HG03575 (cell line): ENCODE measurements around the gene RALGPS1.

Experiments used
- ATAC-seq: cut with Tn5 transposase; IDR thresholded peaks from one replicate; pipeline ENCODE4 v1.9.1; 2021; ENCODE audit not compliant: unreplicated experiment, insufficient number of reproducible peaks, low FRiP score; ENCODE audit errors: extremely low read depth

The RALGPS1 gene

DNA sequence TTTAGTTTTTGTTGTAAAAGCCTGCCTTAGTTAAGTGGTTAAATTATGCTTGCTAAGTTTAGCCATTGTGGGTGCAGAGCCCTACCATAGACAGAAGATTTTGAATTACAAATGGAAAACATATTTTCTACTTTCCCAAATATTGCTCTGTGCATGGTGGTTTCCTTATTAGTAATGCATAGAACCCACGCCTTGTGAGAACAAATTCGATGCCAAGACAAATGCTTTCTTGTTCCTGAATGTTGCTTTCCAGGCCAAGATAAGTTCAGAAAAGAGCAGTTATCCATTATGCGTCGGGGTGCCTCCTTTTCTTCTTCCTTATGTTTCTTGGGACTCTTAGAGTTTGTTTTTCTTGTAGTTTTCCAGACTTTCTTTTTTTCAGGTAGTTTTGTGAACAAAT, 319.0 kb downstream of the RALGPS1 start:
- ATAC-seq: no peak

DNA sequence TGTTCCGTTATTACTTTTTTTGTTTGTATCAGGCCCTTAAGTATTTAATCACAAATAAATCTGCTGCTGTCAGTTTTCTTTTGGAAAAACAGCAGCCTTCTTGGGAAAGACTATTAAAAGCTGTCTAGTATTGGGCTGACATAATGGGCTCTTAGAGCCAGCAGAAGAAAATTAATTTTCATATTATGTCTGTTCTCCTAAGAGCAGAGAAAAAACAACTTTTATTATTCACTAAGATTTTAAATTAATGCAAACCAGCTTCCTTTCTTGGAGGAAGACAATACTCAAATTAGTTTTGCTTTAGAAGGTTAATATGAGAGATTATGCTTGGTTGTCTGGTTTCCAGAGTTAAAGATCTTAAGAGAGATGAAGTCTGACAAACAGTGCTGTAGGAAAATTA, 319.4 kb downstream of the RALGPS1 start:
- no peak for ATAC-seq

DNA sequence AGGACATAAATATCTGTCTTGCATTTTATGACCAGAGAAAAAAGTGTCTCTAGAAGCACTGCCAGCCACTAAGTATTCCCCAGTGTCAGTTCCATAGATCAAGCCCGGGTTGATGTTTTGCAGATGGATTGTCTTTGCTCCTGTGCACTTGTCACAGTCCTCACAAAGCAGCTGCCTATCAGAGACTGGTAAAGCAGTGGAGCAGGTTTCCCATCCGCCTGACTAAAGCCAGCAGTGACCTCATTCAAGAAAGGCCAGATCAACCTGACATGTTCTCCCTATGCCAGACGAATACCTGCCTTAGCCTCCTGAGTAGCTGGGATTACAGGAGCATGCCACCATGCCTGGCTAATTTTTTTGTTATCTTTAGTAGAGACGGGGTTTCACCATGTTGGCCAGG, 323.2 kb downstream of the RALGPS1 start:
- no peak for ATAC-seq

DNA sequence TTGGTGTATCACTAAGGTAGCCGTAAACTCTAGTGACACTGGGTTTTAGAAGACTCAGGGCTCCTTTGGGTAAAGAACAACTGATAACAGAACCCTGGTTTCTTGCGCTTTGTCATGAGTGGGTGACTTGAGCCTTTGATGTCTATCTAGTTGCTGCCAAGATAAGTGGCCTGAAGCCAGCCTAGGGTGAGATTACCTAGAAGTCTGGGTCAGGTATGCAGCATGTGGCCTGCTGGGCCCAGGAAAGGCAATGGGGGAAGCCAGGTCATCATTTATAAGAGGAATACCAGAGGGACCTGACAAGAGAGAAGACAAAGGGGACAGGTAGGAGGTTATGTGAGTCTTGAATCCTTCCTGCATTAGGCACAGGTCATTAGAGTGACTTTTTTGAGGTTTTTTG, 326.8 kb downstream of the RALGPS1 start:
- ATAC-seq: no peak

DNA sequence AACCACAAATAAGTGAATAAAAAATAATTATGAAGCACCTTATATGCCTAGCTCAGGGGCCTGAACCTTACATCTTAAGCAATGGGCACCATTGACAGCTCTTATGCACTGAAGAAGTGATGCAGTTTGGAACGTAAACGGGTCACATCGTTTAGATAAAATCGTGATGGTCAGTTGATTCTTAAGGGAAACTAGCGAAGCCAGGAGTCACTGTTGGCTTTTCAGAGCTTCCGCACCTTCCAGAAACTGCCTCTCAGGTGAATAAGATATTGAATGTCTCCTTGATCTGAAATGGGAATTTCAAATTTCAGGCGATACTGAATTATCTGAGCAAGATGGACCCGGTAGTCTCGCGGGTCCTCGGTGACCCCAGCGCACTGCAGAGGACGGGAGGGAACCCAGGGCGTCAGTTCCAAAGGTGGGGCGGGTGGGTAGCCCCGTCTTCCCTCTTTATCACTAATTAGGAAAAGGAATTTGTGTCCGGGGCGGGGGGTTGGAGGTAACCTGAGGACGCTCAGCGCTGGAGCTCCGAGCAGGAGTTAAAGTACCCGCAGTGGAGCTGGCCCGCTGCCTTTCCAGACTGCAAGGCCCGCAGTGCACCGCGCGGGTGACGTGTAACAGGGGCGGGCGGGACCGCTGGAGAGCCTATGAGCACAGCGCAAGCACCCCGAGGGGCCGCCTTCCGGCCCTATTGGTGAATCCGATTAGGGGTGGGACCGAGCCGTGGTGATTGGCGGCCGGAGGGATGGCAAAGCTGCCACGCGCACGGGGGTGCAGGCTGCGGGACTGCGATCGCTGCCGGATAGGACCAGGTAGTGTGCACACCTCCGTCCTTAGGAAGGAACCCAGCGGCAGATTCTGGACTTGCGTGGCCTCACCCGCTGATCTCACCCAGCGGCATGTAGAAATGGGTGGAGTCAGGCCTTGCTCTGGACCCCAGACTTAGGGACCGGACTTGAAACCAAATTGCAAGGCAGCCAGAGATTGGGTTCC, 330.3 kb downstream of the RALGPS1 start:
- ATAC-seq: no peak

DNA sequence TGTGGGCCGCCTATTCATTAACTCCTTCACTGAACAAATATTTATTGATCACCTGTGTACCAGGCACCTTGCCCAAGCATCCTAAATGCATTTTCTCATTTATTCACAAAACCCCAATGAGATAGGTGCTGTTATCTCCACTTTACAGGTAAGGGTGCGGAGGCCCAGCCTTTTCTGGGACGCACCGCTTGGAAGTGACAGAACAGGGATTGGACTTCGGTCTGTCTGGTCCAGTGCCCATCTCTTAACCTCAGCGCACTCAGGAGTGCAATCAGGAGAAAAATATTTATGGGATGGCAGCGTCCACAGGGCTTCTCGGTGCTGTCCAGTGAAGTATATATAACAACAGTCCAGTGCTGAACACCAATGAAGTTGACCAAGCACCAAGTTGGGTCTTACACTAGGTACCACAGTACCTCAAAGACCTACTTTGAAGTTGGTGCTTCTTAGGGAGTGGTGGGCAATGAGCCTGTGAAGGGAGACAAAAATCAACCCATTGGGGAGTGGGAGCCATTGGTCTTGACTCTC, 331.1 kb downstream of the RALGPS1 start:
- no peak for ATAC-seq

DNA sequence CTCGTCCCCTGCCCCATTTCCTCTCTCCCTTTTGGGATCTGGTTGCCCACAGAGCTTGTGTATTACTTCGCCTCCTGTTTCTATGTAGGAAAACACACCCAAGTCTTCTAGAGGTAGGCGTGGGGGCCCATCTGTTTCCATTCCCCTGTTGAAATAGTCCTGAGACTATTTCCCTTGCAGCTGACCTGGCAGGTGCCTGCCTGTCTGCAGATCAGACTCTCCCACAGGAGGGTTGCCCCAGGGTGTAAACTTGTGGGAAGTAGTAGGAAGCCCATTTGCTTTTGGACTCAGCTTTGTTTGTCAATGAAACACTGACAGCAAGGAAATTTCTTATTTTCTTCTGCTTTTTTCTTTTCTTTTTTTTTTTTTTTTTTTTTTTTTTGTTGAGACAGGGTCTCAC, 333.7 kb downstream of the RALGPS1 start:
- ATAC-seq: no peak

DNA sequence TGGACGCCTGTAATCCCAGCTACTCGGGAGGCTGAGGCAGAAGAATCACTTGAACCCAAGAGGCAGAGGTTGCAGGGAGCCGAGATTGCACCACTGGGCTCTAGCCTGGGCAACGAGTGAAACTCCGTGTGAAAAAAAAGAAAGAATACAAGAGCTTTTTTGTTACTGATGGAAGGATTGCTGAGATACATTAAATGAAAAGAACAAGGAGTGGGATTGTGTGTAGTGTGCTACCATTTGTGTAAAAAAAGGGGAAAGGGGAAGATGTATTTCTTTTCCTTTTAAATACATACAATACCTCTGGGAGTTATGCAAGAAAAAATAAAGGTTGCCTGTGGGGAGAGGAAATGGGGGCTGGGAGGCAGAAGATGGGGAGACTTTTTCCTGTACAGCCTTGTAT, 335.3 kb downstream of the RALGPS1 start:
- no peak for ATAC-seq

DNA sequence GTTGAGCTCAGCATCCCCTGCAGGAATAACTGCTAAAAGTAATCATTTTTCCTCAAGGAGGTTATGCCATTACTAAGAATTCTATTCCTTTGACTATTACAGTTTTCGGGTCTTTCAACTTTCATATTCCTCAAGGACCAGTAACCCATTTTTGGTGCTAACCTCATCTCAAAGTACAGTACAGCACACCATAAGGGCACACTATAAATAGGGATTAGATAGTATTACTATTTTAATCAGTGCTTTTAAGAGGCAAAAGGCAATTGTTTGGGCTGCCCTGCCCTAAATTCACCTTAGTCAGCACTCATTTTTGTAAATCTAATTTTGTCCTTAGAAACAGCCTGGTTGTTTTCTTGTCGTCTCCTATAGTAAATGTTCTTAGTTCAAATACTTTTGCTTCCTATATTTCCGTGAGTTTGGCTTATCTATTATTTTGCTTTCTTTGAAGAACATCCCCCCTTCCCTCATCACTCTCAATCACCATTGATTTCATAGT, 336.4 kb downstream of the RALGPS1 start:
- ATAC-seq: no peak

DNA sequence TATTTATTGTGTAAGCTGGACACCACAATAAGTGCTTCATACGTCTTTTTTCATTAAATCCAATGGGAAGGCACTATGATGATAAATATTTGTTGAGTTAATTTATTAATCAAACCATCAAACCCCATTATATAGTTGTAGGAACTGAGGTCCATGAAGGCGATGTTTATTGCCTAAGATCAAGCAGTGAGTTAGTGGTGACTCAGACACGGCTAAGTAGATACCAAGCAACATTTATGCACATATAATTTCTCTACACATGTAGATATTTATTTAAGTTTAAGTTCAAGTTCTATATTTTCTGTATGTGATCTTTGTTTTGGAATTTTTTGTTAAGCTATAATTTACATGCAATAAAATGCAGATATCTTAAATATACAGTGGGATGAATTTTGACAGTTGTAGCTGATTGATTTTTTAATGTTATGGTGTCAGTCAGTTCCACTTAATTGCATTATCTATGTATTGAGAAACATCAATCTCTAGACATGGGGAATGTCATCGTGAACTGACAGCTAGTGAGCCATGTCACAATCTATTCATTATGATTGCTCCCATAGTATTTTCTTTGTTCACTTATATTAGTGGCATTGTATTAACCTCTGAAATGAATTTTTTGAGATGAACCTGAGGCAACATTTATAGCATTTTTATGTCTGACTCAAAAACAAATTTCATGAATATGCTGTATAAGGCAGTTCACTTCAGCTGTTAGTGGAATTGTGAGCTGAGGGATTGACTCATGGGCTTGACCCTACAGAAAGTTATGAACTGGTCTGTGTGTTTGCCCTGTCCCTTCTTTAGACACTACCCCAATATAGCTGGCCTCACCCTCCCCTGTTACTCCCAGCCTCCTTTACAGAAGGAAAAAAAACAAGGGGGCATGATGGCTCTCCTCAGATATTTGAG, 338.1 kb downstream of the RALGPS1 start:
- ATAC-seq: no peak

DNA sequence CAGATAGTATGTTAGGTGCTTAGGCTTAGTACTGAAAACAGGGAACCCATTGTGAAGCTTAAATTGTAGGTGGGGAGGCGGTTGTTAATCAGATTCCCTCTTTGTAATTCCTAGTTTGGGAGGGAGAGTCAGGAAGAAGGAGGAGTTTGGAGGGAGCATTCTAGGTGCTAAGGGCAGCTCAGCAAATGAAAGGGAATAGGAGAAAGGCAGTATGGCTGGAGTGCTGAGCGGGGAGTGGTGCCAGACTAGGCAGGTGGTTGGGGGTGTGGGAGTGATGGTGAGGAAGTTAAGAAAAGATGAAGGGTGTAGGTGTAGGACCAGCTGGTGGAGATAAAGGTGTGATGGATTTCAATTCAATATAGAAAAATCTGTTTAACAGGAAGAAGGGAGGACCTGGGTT, 338.9 kb downstream of the RALGPS1 start:
- ATAC-seq: no peak

DNA sequence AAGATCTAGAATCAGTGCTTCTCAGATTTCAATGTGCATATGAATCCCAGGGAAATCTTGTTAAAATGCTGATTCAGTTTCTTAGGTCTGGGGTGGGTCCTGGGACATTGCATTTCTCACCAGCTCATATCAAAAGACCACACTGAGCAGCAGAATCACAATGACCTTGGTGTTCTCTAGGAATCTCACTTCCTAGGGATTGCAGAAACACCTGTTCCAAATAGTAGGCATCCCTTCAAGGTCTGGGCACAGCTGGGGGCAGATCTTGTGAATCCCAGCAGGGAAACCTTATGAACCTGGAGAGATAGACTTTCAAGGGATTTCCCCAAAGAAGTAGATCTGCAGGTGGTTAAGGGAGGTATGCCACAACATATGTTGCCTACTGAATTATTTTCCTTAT, 341.1 kb downstream of the RALGPS1 start:
- no peak for ATAC-seq

DNA sequence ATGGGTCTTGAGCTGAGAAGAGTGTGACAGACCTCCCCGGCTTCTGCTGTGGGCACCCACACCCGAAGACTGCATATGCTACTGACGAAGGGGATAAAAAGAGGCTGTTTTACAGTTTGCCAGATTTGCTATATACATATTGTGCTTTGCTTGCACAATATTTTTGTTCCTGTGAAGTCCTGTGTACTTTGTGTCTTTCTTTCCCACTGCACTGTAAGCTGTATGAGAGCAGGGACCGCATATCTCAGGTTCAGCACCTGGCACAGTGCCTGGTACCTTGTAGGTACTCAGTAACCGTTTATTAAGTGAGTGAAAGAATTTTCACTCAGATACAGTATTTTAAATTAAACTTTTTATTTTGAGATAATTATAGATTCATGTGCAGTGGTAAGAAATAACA, 341.7 kb downstream of the RALGPS1 start:
- no peak for ATAC-seq

DNA sequence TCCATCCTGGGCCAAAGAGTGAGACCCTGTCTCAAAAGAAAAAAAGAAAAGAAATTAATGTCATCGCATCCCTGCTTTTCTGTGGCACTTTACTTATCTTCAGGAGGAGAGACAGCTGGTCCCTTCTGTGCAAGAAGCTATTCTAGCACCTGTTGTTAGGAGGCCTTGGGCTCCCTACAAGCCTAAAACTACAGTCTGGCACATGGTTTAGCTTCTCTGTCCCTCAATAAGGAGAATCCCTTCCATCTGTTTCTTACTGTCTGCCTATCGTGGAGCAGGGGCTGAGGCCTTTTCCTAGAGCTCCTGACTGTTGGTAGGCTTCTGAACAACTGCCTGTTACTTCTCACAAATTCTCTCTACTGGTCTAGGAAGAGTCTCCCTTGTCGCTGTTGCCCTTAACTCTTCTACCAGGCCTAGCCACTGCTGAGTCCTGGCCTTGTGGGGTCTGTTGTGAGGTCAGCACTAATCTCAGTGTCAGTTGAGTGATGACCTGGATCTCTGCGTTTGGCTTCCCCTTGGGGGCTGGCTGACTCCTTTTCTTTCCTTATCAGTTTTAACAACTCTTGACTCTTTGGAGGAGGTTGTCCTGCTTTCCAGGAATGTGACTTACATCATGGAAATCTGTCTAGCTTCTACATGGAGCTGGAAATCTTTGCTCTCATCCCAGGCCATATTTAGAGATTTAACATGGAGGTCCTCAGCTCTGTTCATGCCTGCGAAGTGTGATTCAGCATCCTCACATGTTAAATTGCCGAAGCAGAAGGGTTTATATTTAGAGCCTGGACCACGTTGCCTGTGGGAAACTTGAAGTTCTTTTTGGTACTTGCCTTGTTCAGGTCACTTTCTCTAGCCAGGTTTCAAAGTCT, 344.3 kb downstream of the RALGPS1 start:
- no peak for ATAC-seq

DNA sequence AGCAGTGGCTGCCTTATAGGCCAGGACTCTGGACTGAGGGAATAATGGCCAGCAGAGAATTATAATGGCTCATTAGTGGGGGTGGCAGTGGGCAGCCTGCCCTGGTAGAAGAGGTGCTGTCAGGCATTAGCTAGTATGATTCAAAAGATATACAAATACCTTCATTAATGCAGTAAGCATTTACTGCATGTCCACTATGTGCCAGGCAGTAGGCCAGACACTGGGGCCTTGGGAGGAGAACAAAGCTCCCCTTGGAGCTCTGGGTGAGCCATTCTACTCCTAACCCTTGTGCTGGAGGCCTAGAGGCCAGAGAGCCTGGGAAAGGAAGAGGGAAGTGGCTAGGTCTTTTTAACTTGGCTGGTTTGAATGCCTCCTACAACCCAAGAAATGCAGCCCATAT, 348.0 kb downstream of the RALGPS1 start:
- no peak for ATAC-seq

DNA sequence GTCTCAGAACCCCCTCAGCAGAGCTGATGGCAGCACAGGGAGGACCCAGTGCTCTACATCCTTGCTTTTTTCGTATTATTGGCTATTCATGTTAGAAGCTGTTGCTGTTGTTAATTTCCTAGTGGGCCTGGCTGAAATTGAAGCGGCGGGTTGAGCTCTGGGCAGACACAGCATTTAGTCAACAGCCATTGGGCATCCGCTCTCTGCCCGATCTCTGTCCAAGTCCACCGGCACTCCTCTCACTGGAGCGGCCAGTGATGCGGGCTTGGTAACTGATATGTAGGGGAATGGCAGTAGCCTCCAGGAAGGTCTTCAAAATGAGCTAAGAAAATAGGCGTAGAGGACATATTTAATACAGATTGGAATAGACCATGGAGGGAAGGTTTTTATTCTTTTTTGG, 348.7 kb downstream of the RALGPS1 start:
- ATAC-seq: no peak

DNA sequence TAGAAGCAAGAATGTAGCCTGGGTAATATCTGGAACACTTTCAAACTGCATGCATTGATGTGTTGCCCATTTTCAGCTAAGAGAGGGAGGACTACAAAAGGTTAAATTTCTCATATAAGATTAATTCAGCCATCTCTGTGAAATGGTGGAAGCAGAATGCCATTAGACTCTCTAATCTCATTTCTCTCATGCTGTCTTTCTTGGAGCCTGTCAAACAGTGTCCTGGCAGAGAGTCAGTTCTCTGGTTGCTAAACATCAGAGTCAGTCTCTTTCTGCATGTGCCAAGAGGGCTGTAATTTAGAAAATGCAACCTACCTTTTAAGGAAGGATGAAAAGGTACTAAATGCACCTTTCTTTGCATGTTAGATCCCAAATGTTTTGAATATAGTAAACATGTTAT, 349.1 kb downstream of the RALGPS1 start:
- no peak for ATAC-seq

DNA sequence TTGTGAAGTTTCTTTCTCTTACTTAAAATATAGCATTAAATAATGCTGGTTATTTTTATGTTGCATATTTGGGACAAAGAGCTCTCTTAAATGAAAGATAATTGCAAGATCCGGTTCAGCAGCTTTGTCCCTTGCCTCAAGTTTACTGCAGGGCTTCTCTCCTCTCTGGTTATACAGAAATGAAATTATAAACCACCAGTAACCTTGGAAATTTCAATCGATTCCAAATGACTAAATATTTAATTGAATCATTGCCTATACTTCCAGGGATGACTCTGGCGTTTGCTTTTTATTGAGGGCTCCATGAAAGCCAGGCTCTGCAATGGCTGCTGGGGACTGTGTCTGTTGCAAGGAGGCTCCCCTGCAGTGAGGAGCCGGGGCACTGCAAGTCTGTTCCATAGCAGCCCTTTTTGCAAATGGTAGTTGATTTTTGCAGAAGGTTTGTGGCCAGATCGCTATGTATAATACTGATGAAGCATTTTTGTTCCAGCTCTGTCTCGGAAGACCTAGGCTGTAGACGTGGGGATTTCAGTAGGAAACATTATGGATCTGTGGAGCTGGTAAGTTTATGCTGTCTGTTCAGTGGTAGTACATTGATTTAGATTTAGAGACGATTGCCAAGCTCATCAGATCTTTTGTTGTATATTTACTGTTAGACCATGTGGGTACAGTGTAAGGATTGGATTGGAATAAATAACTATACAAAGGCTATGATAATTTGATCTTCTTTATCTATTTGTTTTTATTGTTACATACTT, 350.1 kb downstream of the RALGPS1 start, which contains the start of gene GARNL3:
GARNL3 (plus strand) TSS at position 313 of the 758 bp plus-strand sequence; CDS start at position 417, 104 bp downstream.
- ATAC-seq: no peak
